OCI-LY3 (cell line): ENCODE results near the gene ITGA4.

Experiments
- H2AFZ ChIP-seq: fragments of 200-600, 300-600 bp; shearing (Covaris generic); 2 replicates; pipeline ENCODE4 v1.6.0; 2014; ENCODE audit warnings: antibody characterized with exemption, low read depth, low read length
- H3K27ac ChIP-seq: fragments of 200-600, 300-600 bp; sonication (generic); 2 replicates; pipeline ENCODE4 v1.5.1; 2014; ENCODE audit warnings: mild to moderate bottlenecking, low read length, moderate library complexity, mixed read lengths
- H3K27me3 ChIP-seq: fragments of 200-600, 300-600 bp; sonication (generic); 2 replicates; pipeline ENCODE4 v1.6.1; 2014; ENCODE audit warnings: low read depth, low read length, mixed read lengths
- H3K36me3 ChIP-seq: fragments of 200-600, 300-600 bp; sonication (generic); replicated peaks from 2 replicates; pipeline ENCODE3; 2014; ENCODE audit warnings: low read depth, low read length, mixed read lengths
- H3K4me1 ChIP-seq: fragments of 300-600, 200-600 bp; sonication (generic); 2 replicates; pipeline ENCODE4 v1.6.1; 2014; ENCODE audit warnings: low read length, mixed read lengths
- H3K4me2 ChIP-seq: fragments of 200-600, 300-600 bp; sonication (generic); 2 replicates; pipeline ENCODE4 v1.6.1; 2014; ENCODE audit warnings: low read length, mixed read lengths
- H3K4me3 ChIP-seq: fragments of 300-600, 200-600 bp; sonication (generic); 2 replicates; pipeline ENCODE4 v1.5.1; 2014; ENCODE audit warnings: antibody characterized with exemption, mild to moderate bottlenecking, low read length, moderate library complexity
- H3K79me2 ChIP-seq: fragments of 300-600, 200-600 bp; shearing (Covaris generic); 2 replicates; pipeline ENCODE4 v1.6.1; 2014; ENCODE audit warnings: mild to moderate bottlenecking, low read length, mixed read lengths
- H3K9ac ChIP-seq: fragments of 300-600, 200-600 bp; shearing (Covaris generic); 2 replicates; pipeline ENCODE4 v1.6.0; 2014; ENCODE audit warnings: mild to moderate bottlenecking, low read length, moderate library complexity
- H3K9me3 ChIP-seq: fragments of 200-600, 300-600 bp; shearing (Covaris generic); 2 replicates; pipeline ENCODE4 v1.6.1; 2014; ENCODE audit warnings: low read length, mixed read lengths; ENCODE audit not compliant: insufficient read depth
- H4K20me1 ChIP-seq: fragments of 200-600, 300-600 bp; sonication (generic); 2 replicates; pipeline ENCODE4 v1.6.1; 2016; ENCODE audit warnings: low read length, mixed read lengths; ENCODE audit not compliant: insufficient read depth
- CTCF ChIP-seq: fragments of 200-600, 300-600 bp; sonication (generic); IDR thresholded peaks from 2 replicates; pipeline ENCODE4 v1.5.1; 2014; ENCODE audit warnings: antibody characterized with exemption, low read length, low read depth
- EZH2phosphoT487 ChIP-seq: fragments of 200-600 bp; shearing (Covaris generic); IDR thresholded peaks from 2 replicates; pipeline ENCODE4 v1.6.1; 2018; ENCODE audit warnings: antibody characterized with exemption, mixed run types, low read depth

The ITGA4 gene

GRCh38 chr2:181520253-181520652, 63.1 kb downstream of the ITGA4 start:
- no peaks in the 10 kb centered on the region for H3K9me3 ChIP-seq
- TF ChIP-seq CTCF (no peak), EZH2phosphoT487 (no peak)
- no peak overlapping the region for H3K4me3 ChIP-seq
- H3K9ac ChIP-seq: no peak overlapping the region
- no peaks in the 10 kb centered on the region for H3K4me1 ChIP-seq
- no peak overlapping the region for H2AFZ ChIP-seq
- H3K27ac ChIP-seq: no peak overlapping the region
- no peaks in the 10 kb centered on the region for H3K27me3 ChIP-seq
- no peaks in the 10 kb centered on the region for H3K79me2 ChIP-seq
- no peak overlapping the region for H3K4me2 ChIP-seq
- no peaks in the 10 kb centered on the region for H4K20me1 ChIP-seq
- H3K36me3 ChIP-seq: no peaks in the 10 kb centered on the region

GRCh38 chr2:181523756-181524155, 66.6 kb downstream of the ITGA4 start:
- Histone ChIP-seq H3K4me2 (no peak overlapping the region), H3K27me3 (no peaks in the 10 kb centered on the region), H3K27ac (no peak overlapping the region), H3K4me1 (no peaks in the 10 kb centered on the region), H2AFZ (no peak overlapping the region), H3K4me3 (no peak overlapping the region), H3K9me3 (no peaks in the 10 kb centered on the region), H3K9ac (no peak overlapping the region), H3K36me3 (no peaks in the 10 kb centered on the region), H3K79me2 (no peaks in the 10 kb centered on the region), H4K20me1 (no peaks in the 10 kb centered on the region)
- no peak for TF ChIP-seq EZH2phosphoT487
- no peak for TF ChIP-seq CTCF

GRCh38 chr2:181526014-181526413, 68.8 kb downstream of the ITGA4 start:
- Histone ChIP-seq H3K9me3 (no peaks in the 10 kb centered on the region), H3K27ac (no peak overlapping the region), H2AFZ (no peak overlapping the region), H3K79me2 (no peaks in the 10 kb centered on the region), H4K20me1 (no peaks in the 10 kb centered on the region), H3K4me3 (no peak overlapping the region), H3K36me3 (no peaks in the 10 kb centered on the region), H3K4me2 (no peak overlapping the region), H3K4me1 (no peaks in the 10 kb centered on the region), H3K27me3 (no peaks in the 10 kb centered on the region), H3K9ac (no peak overlapping the region)
- TF ChIP-seq CTCF (no peak), EZH2phosphoT487 (no peak)

GRCh38 chr2:181527058-181527457, 69.9 kb downstream of the ITGA4 start:
- Histone ChIP-seq H3K79me2 (no peaks in the 10 kb centered on the region), H3K36me3 (no peaks in the 10 kb centered on the region), H3K4me3 (no peak overlapping the region), H3K27me3 (no peaks in the 10 kb centered on the region), H4K20me1 (no peaks in the 10 kb centered on the region), H3K27ac (no peak overlapping the region), H3K9ac (no peak overlapping the region), H3K9me3 (no peaks in the 10 kb centered on the region), H3K4me2 (no peak overlapping the region), H2AFZ (no peak overlapping the region), H3K4me1 (no peaks in the 10 kb centered on the region)
- no peak for TF ChIP-seq CTCF
- no peak for TF ChIP-seq EZH2phosphoT487
